Stimulated activated CD8-positive, alpha-beta memory T cell treated with anti-CD3 and anti-CD28 coated beads, Interleukin-4, amount 100 ng/mL, for 4 hours (primary cell): ENCODE measurements around the gene ZNF600.
"Not testable (repeated sequence)": the region's sequence is repeated elsewhere in the genome, so short reads cannot be mapped to it uniquely, and the experiment has no call there.

ENCODE experiments used
- DNase-seq, 2 donors: peaks; one replicate each; pipeline ENCODE4 v3.0.0-alpha.2; 2020; ENCODE audit warnings: low read depth in 2 of 2, low spot score in 1 of 2

The ZNF600 gene

DNA sequence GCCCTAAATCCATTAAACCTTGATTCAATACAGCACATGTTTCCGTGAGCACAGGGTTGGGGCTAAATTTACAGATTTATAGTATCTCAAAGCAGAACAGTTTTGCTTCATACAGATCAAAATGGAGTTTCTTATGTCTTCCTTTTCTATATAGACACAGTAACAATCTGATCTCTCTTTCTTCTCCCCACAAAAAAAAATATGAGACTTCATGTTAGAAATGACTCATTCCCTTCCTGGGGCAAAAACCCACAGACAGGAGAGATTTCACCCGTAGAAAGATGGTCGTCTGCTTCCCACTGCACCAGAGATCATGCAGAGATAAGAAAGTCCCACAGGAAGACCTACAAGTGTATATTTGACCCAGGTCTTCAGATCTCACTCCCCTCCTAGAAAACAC, 44.1 kb downstream of the ZNF600 start:
- DNase-seq = no peak

DNA sequence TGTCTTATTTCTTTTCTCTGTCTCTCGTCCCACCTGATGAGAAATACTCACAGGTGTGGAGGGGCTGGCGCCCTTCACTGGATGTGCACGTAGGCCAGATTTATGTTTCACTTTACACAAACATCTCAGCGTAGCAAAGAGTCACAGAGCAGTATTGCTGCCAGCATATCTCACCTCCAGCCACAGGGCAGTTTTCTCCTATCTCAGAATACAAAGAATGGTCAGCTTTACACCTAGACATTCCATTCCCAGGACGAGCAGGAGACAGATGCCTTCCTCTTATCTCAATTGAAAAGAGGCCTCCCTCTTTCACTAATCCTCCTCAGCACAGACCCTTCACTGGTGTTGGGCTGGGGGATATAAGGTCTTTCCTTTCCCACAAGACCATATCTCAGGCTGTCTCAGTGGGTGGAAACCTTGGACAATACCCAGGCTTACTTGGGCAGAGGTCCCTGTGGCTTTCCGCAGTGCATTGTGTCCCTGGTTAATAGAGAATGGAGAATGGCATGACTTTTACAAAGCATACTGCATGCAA, 44.6 kb downstream of the ZNF600 start:
- no peak for DNase-seq

GRCh38 chr19:52741371-52741770, 45.2 kb downstream of the ZNF600 start:
- not testable (repeated sequence) for DNase-seq

DNA sequence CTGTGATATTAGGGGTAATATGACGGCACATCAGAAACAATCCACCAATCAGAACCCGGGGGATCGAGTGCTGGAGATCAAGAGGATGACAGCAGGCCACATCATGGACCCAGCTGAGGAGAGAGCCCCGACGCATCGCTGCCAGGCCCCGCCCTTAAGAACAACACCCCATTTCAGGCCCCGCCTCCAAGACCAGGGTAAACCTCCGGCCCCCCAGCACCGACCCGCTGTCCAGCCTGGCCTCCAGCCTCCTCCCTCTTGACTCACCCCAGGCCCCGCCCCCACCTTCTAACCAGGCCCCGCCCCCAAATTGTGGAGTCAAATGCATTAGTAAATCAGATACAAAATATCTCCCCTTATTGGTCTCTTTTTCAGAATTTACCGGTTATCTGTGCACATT, 47.0 kb downstream of the ZNF600 start:
- DNase-seq = no peak

GRCh38 chr19:52735734-52736133, 50.9 kb downstream of the ZNF600 start:
- DNase-seq = no peak

- DNase-seq = peak; percentile 97 to 100
Measured at GRCh38 chr19:52734893-52735661, 51.5 kb downstream of the ZNF600 start, which contains the start of gene ZNF611. ZNF611 (minus strand) TSS chr19:52735044; CDS start chr19:52715894, 19,150 bp downstream.

DNA sequence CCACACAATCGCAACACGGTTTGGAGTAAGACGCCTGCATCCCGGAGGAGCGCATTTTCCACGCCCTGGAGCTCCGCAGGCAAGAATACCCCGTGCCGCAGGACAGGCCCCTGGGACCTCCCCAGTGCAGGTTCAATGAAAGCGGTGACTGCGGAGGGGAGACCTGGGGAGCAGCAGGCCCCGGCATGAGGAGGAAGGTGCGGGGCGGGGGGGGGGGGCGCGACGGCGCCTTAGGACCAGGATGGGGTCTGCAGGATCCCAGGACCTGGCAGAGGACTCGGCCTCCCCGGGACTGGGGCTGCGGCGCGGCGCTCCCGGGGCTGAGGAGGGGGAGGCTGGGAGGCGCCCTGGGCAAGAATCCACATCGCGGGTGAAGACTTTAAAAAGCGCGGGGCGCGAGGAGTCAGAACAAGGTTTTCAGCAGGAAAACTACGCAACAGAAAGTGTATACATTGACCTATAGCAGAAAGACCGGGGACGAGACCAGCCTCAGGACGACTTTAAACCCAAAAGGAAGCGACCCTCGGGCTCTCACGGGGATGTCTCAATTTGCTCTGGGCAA, 52.2 kb downstream of the ZNF600 start:
- DNase-seq = no peak

DNA sequence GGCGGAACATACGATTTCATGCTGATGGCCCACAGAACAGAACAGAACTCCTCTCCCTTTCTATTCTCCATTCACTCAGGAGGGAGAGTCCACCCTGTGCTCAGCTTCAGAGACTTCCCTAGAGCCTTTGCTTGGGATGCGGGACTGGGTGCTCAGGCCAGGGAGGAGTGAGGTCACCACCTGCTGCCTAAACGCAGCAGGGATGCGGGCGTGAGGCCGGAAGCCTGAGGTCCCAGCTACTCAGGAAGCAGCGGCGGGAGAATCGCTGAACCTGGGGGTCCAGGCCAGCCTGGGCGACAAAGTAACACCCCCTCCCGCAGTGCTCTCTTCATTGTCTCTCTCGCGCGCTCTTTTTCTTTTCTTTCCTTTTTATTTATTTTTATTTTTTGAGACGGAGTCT, 60.5 kb downstream of the ZNF600 start:
- DNase-seq = not testable (repeated sequence)

DNA sequence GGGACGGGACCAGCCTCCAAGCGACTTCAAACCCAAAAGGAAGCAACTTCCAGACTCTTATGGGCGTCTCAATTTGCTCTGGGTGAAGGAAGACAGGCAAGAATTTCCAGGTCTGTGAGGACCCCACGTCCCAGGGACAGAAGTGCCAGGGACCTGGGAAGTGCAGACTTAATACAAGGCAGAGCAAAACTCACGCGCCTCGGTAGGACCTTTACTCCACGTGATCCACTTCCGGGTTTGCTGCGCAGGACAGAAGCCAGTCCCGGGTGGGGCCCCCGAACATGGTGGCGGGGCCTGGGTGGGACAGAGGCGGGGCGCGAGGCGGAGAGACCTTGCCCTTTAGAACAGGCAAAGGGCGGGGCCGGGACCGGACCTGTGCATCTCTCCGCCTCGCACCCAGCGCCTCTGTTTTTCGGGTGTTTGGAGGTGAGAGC, 61.0 kb downstream of the ZNF600 start:
- no peak for DNase-seq

- DNase-seq = no peak
Measured at GRCh38 chr19:52724701-52725514, 61.7 kb downstream of the ZNF600 start.

DNA sequence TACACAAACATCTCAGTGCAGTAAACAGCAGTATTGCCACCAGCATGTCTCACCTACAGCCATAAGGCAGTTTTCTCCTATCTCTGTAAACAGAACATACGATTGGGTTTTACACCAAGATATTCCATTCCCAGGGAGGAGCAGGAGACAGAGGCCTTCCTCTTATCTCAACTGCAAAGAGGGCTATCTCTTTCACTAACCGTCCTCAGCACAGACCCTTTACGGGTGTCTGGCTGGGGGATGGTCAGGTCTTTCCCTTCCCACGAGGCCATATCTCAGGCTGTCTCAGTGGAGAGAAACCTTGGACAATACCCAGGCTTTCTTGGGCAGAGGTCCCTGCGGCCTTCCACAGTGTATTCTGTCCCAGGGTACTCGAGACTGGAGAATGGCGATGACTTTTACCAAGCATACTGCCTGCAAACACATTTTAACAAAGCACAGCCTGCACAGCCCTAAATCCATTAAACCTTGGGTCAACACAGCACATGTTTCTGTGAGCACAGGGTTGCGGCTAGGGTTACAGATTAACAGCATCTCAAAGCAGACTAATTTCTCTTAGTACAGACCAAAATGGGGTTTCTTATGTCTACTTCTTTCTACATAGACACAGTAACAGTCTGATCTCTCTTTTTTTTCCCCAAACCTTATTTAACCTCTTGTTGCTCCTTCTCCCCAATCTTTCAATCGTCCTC, 62.5 kb downstream of the ZNF600 start:
- DNase-seq = not testable (repeated sequence)

DNA sequence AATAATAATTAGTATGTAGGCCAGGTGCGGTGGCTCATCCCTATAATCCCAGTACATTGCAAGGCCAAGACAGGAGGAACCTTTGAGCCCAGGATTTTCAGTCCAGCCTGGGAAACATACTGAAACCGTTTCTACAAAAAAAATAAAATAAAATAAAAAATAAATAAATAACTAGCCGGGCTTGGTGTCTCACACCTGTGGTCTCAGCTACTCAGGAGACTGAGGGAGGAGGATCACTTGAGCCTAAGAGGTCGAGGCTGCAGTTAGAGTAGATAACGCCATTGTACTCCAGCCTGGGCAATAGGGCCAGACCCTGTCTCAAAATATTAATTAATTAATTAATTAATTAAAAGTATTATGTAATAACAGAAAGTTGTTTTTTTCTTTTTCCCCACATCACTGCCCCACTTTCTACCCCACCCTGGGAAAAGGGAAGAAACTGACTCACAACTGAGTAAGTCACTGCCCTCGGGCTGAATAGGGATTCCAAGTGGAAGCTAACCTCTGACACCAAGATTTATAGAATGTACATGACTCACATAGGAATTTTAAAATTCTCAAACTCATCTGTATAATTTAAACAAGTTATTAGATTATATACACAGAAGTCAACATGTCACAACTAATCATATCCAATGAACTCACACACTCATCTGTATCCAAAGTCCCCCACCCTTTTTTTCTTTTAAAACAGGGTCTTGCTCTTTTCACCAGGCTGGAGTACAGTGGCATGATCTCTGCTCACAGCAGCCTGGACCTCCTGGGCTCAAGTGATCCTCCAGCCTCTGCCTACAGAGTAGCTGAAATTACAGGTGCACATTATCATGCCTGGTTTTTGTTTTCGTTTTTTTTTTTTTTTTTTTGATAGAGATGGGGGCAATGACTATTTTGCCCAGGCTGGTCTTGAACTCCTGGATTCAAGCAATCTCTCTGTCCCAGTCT, 64.3 kb downstream of the ZNF600 start:
- no peak for DNase-seq

- DNase-seq = not testable (repeated sequence)
Measured at GRCh38 chr19:52720541-52720940, 66.0 kb downstream of the ZNF600 start.

DNA sequence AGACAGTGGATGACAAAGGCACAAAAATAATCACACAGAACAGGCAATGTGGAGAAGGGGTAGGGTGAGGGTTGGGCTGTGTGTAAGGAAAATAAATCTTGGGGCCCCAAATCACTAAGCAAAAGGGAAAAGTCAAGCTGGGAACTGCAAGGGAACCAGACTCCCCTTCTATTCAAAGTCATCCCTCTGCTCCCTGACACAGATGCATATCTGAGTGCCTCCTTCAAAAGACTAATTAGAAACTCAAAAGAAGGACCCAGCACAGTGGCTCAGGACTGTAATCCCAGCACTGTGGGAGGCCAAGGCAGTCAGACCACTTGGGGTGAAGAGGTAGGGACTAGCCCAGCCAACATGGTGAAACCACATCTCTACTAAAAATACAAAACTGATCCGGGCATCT, 70.1 kb downstream of the ZNF600 start:
- DNase-seq = no peak

GRCh38 chr19:52715902-52716301, 70.7 kb downstream of the ZNF600 start:
- DNase-seq = peak in 1 of 2 donors; percentile 5

- not testable (repeated sequence) for DNase-seq
Measured at GRCh38 chr19:52715330-52715729, 71.3 kb downstream of the ZNF600 start.
